Globus pallidus (tissue), 1 donor: ENCODE measurements around the gene CDC42EP3.
A peak's percentile ranks its signal among the peaks of the same experiment; 100 is the strongest.

Experiments
- DNase-seq: peaks from one replicate; pipeline ENCODE4 v3.0.0-alpha.2; 2015; ENCODE audit warnings: low spot score

The CDC42EP3 gene

DNA sequence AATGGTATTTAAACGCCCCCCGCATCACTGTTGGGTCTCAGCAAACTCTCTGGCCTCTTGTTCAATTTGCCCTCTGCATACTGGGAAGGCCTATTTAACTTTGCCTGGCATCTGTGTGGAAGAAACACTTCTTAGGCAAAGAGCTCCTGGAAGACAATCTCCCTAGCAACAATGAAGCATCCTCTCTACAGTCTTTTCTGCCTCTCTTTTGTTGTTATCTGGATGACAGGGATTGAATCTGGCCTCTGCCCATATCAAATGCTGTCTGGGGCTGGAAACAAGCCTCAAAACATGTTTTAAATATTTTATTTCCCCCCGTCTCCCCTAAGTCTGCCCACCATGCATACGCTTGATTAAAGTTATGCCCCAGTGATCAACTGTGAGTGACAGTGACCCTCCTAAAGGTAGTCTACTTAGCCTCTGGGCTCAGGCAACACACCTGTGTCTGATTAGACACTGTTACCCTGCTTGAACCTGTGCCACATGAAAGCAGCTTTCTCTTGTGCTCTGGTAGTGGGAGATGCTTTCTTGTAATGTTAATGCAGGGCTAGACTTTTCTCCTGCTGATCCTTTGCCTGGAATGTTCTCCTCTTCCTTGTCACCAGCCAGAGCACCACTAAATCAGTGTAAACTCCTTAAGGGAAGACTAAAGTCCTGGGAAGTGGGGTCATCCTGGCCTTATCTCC lies 34.9 kb downstream of the CDC42EP3 start:
- no peak for DNase-seq

DNA sequence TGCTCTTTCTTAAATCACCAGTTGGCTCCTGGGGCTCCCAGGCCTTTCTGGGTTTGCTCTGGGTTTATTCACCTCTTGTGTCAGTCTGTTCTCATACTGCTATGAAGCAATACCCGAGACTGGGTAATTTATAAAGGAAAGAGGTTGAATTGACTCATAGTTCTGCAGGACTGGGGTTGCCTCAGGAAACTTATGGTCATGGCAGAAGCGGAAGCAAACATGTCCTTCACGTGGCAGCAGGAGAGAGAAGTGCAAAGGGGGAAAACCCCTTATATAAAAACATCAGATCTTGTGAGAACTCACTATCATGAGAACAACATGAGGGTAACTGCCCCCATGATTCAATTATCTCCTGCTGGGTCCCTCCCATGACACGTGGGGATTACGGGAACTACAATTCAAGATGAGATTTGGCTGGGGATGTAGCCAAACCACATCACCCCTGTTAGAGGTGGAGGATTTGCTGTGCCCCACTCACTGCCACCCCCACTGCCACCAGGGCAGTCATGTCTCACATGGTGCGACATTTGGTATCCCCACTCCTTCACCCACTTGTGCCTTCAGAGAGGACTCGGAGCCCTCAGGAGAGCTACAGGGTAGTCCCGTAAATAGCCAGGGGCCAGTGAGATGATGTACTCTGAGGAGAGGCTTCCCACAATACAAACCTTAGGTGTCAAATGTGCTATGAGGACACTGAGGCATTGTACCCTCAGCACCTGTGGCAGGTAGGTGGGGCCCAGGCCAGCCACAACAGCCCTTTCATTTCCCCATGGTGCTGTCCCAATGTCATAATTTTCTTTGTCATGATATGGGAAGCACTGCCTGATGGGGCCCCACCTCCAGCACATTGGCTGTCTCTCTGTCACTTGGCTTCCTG lies 35.7 kb downstream of the CDC42EP3 start:
- peak; percentile 48 for DNase-seq

DNA sequence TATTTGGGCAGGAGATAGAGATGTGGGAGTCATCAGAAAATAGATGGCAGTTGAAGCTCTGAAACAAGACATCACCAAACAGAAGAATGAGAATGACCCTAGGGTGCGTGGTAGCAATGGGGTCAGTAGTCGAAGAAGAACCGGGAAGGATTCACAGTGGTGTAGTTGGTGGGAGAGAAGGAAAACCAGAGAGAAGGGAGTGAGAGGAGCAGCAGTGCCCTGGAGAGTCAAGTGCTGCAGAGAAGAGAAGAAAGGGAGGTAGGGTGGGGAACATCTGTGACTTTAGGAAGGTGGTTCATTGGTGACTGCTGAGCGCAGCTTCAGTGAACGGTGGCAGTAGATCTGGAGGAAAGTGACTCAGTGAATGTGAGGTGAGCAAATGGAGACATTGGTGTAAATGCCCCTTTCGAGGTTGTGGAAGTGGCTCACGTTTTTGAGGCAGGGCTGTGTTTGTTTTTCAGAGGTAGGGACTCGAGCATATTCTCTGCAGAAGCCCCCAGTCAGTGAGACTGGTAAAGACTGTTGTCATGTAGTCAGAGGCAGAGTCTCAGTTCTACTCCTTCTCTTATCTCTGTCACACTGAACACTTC lies 36.4 kb downstream of the CDC42EP3 start:
- no peak for DNase-seq

DNA sequence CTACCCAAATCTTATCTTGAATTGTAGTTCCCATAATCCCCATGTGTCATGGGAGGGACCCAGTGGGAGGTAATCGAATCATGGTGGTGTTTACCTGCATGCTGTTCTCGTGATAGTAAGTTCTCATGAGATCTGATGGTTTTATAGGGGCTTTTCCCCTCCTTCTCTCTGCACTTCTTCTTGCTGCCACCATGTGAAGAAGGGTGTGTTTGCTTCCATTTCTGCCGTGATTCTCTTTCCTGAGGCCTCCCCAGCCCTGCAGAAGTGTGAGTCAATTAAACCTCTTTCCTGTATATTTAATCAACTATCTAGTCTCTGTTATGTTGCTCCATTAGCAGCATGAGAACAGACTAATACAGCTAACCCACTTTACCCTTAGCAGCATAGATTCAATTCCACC lies 37.6 kb downstream of the CDC42EP3 start:
- no peak for DNase-seq

DNA sequence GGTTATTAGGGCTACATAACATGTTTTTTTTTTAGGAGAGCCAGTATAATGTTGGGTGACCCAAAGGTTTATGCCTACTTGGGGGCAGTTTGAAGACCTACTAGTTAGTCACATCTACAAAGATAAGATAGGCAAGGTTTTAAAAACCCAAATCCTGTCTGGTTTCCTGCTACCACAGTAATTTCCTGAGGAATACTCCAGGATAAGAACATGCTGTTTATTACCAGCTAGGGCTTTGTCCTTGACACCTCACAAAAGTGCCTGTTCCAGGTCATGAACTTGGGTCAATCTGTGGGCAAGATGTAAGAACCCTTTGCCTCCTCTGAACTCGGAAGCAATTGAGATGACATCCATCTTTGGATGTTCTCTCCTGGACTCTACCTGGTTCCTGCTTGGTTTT lies 38.2 kb downstream of the CDC42EP3 start:
- DNase-seq: no peak

DNA sequence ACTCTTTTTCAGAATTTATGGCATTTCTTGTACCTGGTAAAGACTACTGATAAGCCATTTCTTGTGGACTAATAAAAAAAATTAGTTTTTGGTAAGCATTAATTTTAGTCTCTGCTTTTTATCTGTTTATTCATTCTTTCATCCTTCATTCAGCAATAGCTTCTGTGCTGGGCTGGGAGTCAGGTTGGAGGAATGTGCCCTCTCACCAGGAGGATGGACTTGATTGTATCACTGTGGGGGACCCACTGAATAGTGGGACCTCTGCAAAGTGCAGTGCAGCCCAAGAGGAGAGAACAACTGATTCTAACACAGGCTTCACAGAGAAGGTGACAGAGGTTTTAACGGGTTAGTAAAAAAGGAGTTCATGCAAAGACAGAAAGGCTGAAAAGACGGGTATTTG lies 39.1 kb downstream of the CDC42EP3 start:
- DNase-seq: no peak

DNA sequence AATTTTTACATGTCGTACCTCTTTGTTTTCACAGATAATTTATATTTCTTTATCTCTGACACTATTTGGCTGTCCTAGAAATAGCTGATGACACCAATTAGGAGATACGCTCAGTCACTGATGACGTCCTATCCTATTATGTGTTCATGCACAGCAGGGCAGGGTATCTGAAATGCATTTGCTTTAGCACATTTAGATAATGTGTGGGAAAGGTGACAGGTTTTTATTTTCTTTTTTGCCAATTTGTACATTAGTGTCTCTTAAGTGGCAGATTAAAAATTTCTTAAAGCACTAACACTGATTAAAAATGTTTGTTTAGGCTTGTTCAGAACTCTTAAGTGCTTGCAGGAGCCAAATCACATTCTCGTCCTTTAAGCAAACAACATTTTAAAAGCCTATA lies 39.7 kb downstream of the CDC42EP3 start:
- no peak for DNase-seq

DNA sequence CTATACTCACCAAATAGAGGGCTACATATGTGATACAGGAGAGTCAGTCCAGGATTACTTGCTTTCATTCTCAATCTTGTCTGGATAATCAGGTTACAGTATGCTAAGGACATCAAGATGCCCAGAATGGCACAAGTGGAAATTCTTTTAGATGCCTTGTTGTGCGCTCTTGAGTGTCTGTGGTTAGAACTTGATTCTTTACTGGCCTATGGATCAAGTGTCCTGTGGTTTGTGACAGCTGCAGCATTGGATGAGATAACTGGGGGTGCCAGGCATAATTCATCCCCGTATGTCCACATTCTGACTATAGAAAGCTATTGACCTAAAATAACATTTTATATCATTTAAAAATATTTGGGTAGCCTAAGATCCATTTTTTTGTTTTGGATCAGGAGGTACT lies 40.1 kb downstream of the CDC42EP3 start:
- DNase-seq: no peak

DNA sequence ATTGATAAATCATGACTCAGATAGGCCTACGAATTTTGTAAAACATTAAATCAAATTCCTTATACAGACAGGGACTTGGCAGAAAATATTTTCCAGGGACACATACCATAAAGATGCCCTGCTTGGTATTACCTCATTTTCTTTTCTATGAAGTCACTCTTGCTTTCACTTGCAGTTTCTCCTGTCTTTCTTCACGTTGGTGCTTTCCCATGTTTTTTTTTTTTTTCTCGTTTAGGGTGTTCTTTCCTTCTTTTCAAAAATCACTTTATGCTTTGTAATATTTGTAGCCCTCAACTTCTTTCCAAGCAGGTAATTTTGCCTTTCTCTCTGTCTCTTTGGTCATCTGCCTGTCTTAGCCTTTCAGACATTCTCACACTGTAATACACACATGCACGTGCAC lies 40.7 kb downstream of the CDC42EP3 start:
- no peak for DNase-seq

DNA sequence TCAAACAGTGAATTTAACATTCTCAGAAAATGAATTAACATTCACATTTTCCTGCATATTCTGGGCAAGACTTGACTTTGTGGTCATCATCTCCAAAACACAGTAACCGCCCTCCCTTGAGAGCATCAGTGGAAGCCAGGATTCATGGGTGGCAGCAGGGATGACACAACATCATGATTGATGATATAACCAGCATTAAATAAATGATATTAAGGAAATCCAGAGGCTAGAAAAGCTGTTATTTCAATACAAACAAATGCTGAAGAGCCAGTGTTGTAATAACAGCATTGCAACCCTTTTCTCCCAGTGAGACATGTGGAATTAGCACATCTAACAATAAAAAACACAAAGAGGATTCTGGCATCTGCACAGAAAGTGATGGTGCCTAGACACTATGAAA lies 41.1 kb downstream of the CDC42EP3 start:
- DNase-seq: no peak

DNA sequence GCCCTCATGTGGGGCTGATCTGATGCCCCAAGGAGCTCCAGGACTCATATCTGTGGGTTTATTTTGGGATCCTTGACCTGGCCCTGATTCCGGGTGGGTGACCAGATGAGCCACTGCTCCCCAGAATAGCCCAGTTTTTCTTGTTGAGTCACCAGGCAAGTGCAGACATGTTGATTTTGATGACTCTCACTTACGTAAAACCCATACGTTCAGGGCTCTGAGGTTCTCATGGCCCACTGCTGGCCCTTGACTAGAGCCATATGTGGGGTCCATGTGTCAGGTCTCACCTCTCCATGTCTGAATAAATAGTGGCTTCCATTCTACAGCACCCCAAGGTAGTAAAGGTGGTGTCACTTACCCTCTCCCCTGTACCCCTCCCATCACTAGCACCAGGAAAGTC lies 41.9 kb downstream of the CDC42EP3 start:
- no peak for DNase-seq

DNA sequence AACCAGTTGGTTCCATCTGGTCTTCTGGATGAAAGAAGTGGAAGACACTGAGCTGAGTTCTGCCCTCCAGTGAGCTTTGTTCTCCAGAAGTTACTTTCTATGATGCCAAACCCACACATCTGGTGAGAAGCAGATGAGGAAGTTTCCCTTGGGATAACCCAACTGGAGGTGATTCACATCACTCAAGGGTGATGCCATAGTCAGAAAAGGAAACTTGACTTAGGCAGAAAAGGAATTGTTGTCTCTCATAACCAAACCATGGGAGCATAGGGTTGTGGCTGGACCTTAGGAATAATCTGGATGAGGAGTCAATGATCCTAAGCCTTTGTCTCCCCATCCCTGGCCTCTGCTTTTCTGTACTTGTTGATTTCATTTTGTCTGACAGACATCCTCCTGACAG lies 43.7 kb downstream of the CDC42EP3 start:
- no peak for DNase-seq

DNA sequence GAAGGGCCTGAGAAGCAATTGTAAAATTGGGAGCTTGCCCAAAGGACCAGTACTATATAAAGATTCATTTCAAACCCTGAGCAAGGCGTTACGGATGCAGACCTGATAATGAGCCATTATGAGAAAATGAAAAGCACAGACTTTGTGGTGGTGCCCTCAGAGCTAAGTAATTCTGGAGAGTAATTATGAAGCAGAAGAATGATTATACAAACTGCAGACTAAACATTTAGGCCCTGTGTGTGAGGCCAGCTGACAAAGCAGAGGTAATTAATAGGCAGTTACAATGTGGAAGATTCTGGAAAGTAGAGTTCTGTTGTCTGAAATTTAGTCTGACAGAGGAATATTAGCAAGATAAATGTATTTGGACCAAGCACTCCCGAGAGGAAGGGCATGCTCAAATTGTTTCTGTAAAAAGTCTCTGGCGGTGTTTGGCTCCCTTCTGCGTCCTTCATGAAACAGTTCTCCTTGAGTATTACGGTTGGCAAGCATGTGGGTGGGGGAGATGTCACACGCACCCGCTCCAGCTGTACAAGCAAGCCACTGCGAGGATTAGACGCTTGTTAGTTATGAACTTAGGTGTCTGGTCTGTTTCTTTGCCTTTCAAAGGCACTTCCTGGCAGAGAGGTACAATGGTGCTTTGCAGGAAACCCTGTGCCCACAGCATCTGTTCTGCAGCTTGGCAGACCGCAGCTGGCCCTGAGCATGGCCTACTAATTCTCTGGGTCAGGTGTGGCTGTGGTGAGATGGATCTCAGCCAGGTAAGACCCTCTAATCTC lies 45.5 kb downstream of the CDC42EP3 start:
- no peak for DNase-seq

DNA sequence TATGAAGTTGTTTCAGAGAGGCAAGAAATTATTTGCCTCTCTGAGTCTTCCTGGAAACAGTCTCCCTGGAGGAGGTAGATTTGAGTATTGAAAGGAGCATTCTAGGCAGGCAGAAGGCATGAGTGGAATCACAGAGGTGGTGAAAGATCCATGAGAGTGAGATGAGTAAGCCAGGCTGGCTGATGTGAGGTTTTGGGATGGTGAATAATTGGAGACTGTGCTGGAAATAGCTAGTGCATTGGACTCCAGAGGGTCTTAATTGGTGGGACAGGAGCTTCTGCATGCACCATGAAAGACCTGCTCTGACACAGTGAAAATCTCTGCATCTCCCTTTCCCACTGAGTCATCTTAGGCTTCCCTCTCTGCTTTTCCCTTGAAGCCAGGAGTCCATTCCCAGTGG lies 46.3 kb downstream of the CDC42EP3 start:
- no peak for DNase-seq

DNA sequence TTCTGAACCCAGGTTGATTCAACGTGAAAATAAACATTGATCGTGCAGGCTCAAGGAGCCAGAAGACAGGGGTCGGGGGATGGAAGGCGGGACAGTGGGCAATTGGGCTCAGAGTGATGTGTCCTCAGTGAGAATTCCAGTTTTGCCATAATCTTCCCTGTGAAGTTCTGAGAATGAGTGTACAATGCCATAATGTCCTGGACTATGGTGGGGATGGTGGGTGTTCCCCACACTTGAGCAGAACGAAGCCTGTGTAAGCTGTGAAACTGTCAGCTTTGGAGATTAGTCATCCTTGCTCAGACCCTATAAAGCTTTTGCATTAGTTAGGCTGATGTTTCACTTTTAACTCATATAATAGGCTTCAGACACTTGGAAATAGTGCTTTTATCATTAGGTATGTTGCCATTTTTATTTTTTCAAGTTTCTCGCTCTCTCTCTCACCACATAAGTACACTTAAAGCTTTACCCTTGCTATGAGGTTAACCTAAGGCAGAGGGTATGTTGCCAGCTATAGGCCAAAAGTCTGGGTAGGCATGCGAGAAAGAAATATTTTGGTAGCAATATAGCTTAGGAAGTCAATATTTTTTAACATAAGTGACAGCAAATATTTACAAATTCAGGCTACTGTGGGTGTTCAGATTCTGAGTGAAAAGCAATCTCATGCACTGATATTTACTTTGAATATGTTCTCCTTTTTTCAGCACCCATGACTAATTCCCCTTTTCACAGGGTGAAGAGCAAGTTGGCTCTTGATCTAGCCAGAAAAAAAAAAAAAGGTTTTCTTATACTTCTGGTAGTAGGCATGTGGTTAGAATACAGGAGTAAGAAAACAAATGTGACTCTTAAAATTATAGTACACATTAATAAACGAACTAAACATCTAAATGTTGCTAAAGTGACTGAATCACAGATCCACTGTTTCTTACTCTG lies 47.2 kb downstream of the CDC42EP3 start:
- DNase-seq: no peak

DNA sequence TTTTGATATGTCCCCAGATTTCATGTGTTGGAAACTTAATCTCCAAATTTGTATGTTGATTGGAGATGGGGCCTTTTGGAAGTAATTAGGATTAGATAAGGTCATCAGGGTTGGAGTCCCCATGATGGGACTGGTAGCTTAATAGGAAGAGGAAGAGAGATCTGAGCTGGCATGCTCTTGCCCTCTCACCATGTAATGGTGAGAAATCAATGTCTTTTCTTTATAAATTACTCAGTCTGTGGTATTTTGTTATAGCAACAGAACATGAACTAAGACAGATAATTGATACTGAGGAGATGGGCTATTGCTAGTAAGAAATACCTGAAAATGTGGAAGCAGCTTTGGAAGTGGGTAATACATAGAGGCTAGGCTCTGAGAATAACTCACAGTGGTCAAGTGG lies 48.0 kb downstream of the CDC42EP3 start:
- DNase-seq: no peak

DNA sequence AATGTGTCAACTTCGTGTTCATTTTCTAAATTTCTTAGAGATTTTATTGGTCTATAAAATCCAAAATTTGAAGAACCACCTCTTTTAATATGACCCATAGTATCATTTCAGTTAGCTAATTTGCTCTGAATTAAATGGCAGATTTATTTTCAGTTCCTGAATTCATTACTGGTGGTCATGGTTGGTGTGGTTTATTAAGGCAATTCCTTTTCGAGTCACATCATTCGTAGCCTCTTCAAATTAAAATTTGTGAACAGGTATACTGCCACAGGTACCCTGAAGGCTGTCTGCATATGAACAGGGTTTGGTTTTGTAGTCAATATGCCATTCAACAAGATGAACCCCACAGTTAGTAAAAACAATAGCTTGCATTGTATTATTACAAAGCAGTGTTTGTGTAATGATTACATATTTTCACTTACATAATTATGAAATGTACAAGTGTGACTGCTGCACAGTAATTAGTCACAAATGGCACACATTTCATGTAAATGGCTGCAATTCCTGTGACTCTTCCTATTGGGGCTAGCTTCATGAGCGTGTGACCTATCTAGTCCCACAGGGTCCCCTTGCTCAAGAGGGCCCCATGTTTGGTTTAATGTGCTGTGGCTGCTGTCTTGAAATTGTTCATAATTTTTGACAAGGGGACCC lies 48.9 kb downstream of the CDC42EP3 start:
- no peak for DNase-seq

DNA sequence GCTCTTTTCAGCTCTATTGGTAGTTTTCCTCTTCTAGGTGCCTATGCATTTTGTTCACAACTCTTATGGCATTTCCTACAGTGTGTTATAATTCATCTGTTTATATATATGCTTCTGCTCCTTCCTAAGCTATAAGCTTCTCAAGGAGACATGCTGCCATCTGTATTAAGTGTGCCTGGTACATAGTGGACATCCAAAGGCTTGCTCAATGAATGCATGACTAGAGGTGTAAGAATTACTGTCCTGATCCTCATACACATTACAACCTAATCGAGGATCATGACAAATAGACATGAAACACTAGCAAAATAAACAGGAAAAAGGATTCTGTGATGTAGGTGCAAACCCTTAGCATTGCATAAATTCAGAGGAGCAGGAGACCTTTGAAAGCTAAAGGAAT lies 50.2 kb downstream of the CDC42EP3 start:
- no peak for DNase-seq

DNA sequence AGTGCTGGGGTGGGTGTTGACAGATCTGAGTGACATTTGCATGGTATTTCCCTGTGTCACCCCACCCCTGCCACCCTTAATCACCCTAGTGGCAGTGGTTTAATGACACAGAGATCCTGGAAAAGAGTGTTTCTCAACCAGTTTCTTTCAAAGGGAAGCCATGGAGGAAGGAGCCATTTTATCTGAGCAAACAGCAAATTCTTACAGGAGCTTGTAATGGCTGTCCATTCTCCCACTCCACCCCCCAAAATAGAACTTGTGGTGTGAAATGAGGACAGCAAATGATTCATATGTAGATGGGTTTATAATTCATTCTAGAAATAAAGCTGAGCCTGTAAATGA lies 51.5 kb downstream of the CDC42EP3 start:
- DNase-seq: no peak

DNA sequence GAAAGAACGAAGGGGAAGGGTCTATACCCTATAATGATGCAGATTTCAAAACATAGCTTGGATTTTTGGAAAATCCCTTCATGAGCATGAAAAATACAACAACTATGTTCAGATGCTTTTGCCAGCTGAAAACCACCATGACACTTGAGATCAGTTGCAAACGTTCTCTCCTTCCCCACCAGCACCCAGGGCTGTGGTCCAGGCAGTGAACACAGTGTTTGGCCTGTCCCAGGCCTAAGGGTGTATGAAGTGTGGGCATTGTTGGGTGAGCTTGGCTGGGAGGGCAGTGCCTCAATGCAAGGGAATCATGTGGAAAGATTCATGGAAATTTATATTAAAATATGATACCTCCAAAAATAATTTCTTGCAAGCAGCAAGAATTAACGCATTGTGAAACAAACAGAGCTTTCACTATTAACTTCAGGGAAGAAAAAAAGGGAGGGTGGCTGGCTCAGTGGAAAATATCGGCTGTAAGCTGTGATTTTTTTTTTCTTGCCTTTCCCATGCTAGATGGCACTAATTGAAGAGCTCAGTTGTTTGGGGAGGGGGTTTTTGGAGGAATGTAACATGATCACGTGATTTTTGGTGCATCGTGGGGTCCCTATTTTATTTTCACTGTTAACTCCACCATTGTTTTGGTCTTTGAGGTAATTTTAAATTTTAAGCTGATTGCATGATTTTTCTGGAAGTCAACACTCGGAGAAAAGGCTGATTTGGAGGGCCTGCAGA lies 52.0 kb downstream of the CDC42EP3 start:
- no peak for DNase-seq
